ENCODE results near the gene CYB561.
A peak's percentile ranks its signal among the peaks of the same experiment; 100 is the strongest.

The CYB561 gene

DNA sequence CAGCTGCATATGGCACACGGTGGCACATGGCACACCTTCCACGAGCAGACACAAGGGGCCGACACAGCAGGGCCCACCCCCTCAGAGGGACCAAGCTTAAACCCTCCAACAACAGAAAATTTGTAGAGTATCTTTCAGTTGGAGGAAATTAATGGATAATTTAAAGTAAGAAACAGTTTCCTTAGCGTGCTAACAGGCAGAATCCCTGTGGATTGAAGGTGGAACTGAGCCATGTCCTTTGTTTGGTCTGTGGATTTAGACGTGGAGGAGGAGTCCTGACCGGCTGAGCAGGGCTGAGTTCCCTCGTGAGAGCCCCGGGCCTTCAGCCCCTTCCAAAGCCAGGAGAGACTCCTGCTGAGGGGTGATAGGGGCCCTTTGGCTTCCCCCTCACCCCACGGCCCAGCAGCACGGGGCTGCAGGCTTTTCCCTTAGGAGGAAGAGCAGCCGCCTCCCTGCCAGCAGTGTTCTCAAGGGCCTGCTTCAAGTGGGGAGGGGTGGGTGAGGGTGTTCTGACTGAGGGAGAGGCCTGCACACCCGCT is 1.4 kb upstream of the CYB561 start:
- DNase-seq: no peak

GRCh38 chr17:63446753-63447470 is 806 bp upstream of the CYB561 start:
- peak; percentile 87 for DNase-seq

GRCh38 chr17:63445571-63445953 is 544 bp downstream of the CYB561 start:
- peak; percentile 80 for DNase-seq

GRCh38 chr17:63445065-63445464 is 1.0 kb downstream of the CYB561 start:
- no peak for DNase-seq

GRCh38 chr17:63444457-63444856 is 1.6 kb downstream of the CYB561 start:
- DNase-seq: no peak

DNA sequence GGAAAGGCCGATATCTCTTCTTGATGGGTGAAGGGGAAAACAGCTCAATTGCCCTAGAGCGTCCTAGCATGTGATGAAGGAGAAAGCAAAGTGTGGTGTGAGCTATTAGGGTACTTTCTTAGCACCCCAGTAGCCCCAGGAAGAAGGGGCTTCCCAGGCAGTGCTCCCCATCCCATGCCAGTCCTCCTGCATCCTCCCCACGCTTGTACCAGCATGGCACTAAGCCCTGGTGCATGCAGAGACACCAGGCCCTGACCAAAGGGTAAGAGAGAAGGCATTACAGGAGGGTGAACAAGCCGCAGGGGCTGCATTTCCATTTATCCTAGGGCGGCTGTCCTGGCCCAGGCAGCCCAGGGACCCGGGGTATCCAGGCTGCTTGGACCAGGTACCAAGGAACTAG is 3.1 kb downstream of the CYB561 start:
- no peak for DNase-seq

- DNase-seq: no peak
Observed at GRCh38 chr17:63442549-63443035, 3.5 kb downstream of the CYB561 start.

GRCh38 chr17:63442074-63442473 is 4.0 kb downstream of the CYB561 start:
- DNase-seq: no peak

DNA sequence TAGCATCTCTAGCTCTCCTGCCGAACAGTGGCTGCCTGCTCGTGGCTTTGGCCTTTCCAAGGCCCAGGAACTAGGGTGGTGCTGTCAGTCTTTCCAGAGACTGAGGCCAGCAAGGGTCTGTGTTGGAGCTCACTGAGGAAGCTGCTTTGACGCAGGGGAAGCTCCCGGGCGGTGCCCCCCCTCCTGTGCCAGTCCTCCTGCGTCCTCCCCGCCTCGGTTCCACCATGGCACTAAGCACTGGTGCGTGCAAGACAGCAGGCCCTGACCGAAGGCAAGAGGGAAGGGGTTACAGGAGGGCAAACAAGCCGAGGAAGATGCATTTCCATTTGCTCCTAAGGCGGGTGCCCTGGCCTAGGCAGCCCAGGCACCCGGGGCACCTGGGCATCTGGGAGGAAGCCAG is 4.5 kb downstream of the CYB561 start:
- no peak for DNase-seq

DNA sequence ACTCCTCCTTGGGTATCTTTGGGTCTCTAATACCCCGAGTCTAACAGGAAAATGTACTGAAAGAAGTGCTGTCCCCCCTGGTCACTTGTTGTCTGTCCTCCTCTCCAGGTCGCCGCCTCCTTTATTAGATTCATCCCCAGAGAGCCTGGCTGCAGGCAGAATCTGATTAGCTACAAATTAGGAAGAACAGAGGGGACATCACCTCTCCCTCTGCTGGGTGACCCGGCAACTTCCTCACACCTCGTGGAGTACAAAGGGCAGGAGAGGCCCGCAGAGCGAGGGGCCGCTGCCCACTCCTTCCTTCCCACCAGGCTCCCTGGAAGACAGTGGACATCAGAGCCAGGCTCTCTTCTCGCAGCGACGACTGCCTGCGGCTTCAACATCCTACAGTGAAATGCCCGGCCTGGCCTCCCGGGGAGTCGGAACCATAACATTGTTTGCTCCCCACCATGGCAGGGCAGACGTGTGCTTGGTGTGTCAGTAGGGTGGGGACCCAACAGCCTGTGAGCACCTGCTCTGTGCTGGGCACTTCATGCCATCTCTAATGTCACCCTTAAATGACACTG is 5.3 kb downstream of the CYB561 start:
- no peak for DNase-seq

DNA sequence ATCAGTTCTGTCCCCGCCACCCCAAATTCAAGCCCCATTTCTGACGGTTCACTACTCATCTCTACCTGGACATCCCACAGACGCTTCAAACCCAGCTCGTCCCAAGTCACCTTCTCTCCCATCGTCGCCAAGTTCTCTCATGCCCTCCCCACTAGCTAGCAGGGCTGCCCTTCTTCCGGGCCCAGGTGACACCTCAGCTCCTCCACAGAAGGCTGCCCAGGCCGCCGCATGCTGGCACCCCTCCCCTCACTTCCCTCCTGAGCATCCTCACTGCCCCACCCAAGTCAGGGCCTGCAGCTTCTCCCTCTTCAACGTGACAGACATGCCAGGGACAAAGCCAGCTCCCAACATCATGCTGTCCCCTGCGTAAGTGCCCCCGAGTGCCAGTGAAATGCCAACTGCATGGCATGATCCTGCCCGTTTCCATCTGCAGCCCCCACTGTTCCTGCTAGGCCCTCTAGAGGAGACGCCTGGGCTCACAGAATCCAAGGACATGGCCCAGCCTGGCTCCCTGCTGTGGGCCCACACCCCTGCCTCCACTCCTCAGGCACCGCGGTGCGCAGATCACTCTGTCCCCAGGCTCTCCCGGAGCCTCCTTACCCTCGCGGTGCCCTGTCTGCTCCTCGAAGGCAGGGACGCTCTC is 5.9 kb downstream of the CYB561 start:
- DNase-seq: no peak

DNA sequence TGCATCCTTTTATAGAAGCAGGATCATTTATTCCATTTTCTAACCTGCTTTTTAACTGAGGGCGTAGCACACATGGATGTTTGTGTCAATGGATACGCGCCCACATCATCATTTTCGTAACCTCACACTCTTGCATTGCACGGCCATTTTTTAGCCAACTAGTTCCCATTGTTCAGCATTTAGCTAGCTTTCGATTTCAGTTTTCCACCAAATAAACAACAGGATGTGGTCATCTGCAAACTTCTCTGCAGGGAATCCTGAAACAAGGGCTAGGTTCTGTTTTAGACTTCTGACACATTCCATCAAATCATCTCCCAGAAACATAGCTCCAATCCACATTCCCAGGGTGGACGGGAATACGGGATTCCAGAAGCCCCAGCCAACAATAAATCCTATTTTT is 6.4 kb downstream of the CYB561 start:
- DNase-seq: no peak

DNA sequence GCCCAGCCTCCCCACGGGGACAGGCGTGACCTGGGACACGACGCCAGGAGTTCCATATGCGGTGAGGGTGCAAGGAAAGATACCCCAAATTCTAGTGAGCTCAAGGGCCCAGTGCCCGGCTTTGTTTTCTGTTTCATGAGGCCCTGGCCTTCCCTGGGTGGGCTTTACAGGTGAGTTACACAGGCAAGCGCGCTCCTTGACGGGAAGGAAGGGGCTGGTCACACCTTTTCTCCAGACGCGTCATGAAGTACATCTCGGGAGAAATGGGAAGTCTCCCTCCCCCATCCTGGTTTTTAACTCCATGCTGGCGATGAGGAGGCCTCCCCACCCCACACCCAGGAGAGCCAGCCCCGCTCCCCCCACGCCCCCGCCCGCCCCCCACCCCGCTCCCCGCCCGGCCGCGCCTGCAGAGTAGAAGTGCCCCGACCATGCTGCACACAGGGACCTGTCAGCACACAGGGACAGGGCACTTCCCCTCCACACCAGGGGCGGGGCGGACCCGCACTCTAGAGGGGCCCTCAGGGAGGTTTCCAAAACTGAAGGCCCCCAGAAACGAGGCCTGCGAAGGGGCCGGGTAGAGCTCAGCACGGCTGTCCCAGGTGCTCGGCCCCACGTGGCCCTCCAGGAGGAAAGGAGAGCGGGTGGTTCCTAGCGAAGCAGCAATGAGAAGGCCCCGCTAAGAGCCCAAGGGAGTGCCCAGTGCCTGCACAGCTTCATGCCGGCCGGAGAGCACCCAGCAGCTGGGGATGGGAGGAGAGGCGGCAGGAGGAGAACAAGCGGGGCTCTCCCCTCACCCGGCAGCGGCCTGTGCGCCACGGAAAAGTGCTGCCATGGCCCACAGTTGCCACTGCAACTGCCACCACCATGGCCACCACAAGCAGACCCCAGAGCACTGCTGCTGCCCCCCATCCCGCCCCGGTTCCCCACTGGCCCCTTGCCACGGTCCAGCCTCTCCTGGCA is 7.7 kb downstream of the CYB561 start:
- no peak for DNase-seq

DNA sequence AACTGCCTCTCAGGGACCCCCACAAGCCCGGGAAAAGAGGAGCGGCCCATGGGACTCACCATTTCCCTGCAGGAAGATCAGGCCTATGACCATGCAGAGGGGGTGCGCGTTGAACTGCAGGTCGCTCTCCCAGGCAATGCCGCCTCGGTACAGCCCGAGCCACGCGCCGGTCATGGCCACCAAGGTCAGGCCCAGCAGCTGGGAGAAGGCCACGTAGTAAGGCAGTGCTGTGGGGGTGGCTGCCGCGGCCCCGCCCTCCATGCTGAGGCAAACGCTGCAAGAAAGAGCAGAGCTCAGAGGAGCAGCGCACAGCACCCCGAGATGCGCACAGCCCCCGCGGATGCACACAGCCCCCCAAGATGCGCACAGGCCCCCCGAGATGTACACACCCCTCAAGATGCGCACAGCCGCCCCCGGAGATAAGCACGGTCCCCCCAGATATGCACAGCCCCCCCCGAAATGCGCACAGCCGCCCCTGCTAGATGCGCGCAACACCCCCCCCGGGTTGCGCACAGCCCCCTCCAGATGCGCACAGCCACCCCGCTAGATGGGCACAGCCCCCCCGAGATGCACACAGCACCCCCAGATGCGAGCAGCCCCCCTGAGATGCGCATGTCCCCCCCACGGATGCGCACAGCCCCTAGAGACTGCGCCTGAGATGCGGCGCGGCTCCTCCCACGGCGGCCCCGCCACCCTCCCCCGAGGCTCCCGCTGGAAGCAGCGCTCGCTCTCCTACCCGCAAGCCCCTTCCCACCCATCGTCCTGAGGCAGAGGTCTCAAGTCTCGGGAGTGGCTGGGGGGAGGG is 8.6 kb downstream of the CYB561 start:
- no peak for DNase-seq

DNA sequence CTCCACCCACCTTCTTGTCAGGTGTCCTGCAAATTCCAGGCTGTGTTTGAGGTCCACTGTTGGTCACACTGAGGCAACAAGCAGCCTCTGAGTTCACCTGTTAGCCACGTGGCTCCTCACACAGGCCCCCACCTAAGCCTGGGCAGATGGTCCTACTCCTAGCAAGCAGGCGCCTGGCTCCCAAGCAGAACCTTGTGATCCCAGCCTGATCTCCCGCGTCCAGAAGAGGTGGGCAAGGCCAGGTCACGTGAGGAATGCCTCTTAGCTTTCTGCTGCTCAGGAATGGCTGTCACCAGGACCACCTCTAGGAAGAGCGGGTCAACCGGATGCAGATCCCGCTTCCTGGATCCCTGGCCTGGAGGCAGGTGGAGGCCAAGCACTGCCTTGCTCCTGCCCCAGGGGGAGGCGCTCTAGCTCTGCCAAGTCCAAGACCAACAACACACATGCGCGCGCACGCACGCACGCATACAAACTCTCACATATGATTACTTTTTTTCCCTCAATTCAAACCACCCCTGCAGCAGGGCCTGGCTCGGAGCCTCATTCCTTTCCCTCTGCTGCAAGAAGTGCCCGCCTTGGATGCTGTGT is 9.5 kb downstream of the CYB561 start:
- DNase-seq: no peak

DNA sequence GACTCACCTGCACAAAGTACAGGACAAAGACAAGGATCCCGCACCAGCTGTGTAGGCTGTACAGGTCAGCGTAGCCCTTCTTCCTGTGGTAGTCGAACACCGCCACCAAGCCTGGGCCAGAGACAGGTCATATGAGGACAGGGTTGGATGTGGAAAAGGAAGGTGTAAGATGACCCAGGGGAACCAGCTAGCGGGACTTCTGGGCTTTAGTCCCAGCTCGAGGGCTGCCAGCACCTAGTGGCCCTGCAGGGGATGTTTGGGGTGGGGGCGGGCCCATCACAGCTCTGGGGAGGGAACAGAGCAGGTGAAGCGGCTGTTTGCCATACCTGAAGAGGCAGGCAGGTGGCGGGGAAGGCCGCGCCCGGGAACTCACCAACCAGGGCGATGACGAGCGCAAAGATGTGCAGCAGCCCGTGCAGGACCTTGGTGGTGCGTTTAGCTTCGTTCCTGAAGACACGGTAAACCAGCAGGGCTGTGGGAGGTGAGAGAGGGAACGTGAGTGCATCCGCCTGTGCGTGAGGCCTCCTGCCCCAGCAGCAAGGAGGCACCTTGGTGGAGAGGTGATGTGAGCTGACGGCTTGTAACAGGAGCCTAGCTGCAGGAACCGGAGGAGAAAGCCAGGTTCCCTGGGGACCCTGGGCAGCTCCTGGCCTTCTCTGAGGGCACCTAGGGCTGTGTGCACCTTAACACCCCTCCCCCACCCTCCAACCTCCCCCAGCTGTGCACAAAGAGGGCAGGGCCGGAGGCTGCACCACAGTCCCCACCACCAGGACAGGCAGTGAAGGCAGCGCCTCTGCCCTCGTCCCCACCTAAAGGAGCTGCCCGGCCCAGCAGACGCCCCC is 10.2 kb downstream of the CYB561 start:
- no peak for DNase-seq

DNA sequence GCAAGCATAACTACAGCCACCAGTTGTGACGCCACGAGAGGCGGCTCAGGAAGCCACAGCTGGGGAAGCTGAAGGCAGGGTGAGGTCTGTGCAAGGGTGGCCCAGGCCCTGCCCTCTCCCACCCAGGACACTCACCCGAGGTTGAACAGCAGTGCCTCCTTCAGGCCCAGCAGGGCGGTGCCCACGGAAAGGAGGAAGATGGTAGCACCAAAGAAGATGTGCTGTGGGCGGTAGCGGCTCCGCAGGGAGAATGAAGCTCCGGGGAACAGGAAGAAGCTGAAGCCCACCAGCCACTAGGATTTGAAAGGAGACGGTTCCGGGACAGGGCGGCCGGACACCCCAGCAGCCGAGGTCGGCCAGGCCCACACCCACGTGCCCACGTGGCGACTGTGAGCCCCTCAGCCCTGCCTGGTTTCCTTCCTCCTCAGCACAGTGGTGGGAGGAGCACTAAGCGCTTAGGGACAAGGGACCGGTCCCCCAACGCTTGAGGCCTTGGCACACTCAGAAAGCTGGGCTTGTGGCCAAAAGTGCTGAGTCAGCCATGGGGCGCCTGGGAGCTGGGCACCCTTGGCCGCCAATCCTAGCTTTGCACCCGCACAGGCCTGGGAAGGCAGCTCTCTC is 11.0 kb downstream of the CYB561 start:
- no peak for DNase-seq

DNA sequence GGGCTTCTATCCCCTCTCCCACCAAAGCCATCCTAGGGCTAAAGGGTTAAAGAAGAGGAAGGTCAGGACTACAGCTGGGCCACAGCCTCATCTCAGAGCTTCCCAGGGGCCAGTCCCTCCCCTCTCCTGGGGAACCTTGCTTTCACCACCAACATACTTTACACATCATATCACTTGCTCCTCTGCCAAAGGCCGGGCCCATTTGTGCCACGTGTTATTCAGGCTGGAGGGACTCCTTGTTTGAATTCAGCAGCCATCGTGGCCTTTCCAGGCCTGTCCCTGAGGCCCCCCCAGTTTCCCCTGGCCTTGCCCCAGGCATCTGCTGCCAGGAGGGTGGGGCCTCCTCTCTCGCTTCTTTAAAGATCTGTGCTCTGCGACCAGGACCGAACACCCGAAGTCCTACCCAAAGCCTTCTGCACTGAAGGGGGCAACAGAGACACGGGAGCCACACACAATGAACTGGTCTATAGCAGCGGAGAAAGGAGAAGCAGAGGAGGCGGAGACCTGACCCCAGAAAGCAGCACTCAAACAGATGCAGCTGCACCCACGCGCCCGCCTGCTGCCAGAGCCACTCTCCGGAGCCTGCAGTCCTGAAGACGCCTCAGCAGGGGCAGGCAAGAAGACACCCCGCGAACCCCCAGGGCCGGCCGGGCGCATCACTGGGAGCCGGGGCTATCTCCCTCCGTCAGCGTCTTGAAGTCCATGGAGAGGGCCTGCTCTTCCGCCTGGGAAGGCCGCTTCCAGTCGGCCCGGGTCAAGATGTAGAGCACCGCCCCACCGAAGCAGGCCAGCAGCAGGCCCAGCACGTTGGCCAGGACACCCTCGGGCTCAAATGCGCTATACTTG is 12.1 kb downstream of the CYB561 start:
- DNase-seq: no peak
